ENCODE data around the gene RPS10.

Gene RPS10

DNA sequence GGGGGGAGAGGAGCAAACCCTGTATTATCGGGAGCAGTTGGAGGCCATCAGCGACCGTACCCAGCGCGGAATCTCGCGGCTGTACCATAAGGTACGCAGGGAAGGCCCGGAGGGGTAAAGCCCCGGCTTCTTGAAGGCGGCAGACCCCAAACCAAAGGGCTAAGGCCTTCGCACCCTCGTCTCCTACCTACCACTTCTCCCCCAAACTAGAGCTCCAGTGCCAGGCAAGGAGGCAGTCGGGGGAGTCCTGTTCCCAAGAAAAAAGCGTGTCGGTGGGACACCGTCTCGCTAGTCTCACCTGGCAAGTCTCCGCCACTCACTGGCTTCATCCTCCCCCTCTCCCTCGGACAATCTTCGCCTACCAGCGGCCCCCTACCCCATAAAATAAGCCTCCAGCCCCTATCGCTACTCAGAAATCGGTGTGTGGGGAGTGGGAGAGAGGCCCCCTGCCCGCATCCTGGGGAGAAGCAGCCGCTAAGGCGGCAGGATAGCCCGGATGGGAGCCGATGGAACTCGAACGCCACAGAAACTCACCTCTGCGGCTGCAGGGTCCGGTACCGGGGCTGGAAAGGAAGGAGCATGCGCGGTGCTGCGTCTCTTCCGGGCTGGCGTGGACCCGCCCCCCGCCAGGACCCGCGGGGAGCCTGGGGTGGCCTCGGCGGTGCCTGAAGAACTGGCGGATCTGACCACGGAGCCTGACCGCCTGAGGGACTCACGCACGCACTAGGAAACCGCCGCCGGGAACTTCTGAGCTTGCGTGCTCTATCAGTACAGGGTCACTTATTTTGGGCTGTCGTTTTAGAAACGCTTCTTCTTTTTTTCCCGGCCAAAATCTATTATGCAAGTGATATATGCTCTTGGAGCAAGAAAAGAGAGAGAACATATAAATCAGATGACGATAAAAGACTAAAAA is at the start of gene RPS10:
RPS10 (minus strand) TSS at position 572 of the 913 bp plus-strand sequence. CDS start 848 bp downstream, outside the sequence.
- peak; percentile 94 for DNase-seq

DNA sequence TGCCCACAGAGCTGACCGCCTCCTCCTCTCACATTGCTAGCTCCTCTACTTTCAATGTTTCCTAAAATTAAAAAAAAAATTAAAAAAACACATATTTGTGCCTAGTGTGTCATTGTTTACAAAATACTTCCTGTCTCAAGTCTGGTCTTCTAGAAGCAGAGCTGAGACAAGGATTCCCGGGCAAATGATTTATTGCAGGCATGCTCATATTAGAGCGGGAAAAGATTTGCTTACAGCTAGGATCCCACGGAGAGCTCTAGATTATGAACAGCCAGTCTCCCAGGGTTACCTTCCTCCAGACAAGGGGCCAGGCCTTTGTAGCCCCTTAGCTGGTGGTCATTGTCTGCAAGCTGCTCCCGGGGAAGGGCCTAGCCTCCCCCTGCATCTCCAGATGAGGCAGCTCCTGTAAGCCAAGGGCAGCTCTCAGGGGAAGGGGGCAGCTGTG is 49.4 kb upstream of the RPS10 start:
- DNase-seq: no peak

DNA sequence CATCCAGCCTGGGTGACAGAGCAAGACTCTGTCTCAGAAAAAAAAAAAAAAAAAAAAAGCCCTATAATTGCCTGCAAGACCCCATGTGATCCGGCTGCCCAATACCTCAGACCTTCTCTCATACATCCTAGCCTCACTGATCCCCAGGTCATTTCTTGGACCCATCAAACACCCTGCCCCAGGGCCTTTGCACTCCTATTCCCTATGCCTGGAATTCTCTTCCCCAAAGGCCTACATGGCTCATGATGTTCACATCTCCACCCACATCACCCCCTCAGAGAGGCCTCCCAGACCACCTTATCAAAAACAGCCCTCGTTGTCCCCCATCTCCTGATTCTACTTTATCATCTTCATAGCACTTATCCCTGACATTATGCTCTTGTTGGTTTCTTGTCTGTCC is 48.9 kb upstream of the RPS10 start:
- DNase-seq: no peak

DNA sequence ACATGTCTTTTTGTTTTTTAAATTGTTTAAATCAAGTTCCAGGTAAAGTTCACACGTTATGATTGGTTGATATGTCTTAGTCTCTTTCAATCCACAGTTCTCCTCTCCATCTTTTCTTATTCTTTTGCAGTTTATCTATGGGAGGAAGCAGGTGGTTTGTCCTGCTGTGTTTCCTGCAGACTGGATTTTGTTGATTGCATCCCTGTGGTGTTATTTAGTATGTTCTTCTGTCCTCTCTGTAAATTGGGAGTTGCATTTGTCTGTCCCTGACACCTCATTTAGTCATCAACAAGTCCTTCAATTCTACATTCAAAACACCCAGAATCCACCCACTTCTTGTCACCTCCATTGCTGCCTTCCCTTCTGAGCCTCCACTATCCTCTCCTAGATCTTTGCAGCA is 48.1 kb upstream of the RPS10 start:
- no peak for DNase-seq

DNA sequence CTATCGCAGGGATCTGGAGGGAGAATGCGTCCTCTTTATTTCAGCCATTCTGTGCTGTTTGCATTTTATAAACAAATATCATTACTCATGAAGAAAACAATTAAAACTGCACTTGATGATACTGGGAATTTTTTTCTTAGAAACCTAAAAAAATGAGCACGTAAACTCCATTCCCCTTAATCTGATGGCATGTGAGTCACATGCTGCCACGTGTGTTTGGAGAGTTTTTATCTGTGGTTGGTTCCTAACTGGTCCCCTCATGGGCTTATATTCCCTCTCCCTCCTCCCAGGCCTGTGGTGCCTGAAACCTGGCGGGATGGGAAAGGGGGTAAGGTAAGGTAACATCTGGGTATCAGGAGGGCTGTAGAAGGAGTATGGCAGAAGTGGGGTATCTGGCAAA is 46.6 kb upstream of the RPS10 start:
- DNase-seq: no peak

DNA sequence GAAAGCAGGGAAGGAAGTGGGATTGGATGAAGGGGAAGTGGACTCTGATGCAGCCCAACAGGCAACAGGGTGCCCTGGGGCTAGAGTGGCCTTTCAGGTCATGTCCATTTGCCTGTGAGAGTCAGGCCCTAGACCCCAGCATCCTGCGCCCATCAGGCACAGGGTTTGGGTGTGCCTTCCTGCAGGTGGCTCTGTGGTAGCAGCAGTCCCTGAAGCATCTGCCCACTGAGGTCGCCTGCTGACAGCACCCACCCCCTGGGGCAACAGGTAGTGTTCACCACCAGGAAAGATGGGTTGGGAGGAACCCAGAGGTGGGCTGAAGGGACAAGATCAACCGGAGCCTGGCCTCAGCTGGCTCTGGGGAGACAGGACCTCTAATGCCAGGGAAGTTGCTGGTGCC is 43.6 kb upstream of the RPS10 start:
- no peak for DNase-seq

DNA sequence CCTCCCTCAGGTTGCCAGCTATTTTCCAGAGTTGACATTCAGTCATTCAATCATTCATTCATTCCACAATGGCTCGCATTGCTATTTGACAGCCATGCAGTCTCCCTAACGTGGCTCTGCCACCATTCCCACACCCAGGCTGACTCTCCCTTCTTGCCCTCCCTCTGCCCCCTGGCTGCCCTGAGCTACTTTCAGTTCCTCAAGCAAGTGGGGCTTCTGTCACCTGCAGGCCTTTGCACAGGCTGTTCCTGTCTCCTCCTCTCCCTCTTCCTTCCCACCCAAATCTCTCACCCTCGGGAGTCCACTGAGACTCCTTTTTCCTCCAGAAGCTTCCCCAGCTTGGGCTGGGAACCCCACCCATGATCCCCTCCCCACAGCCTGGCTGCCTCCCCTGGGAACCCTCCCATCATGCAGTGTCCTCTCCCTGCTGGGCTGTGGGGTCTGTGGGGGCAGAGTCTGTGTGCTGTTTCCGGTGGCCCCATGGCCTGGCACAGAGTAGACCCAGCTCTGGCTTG is 42.6 kb upstream of the RPS10 start:
- no peak for DNase-seq

DNA sequence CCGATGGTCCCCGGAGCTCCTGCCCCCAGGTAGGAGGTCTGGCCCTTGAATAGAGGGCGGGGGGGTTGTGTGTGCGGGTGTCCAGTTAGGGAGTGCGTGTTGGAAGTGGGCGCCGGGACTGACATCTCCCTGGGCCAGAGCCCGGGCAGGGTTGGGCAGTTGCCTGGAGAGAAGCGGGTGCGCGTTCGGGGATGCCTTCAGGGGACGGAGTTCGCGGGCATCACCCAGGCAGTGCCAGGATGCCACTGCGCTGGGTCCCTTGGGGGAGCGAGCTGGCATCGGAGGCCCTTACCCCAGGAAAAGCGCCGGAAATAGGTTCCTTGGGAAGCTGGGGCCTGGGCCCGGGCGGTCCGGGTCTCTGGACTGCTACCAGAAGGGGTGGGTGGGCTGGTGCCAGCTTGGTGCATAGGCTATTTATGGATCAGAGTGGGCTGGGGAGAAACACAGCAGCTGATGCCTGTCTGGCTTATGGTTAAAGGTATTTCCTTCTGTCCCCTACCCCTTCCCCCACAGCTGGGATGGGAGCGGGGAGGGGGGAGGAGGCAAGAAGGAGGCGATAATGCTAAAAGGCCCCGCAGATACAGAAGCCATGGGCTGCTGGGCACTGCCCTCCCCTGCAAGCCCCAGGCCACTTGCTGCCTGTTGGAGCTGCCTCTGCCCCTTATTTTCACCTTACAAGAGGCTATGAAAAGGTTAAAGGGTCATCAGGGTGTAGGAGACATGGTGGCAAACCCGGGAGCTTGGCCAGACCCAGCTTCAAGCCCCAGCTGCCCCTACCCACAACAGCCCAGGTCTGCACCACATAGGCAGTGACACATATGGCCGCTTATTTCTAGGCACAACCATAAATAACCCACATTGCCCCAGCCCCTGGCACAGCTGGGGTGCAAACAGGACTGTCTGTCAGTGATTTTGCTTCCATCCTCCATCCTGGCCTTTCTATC is 40.6 kb upstream of the RPS10 start:
- DNase-seq: no peak

DNA sequence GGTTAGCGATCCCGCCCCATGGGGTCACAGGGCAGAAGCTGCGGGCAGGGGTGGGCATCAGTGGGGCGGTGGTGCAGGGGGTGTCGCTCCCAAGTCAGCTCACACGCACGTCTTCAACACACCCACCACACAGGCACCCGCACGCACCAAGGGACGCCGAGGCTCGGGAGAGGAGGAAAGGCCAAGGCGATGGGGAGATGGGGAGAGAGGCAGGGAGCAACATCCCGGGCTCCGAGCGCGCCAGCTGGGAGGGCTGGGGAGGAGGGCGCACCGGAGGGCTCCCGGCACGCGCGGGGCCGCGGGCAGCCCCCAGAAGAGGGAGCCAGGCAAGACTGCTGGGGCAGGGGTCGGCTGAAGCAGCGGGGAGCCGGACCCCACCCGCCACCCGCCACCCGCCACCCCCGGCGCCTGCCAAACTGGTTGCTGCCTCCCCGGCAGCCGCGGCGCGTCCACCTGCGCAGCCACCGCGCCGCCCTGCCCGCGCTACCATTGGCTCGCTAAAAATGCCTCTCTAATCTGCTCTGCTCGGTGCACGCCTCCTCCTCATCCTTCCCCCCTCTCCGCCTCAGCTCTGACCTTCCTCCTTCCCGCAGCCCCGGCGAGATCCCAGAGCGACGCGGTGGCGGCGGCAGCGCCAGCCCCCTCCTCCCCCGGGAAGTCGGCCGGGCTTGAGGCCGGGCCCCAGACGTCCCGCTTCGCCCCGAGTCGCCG is 39.8 kb upstream of the RPS10 start, which contains the start of gene PACSIN1:
PACSIN1 (plus strand) TSS at position 546 of the 711 bp plus-strand sequence. CDS start 60,230 bp downstream, outside the sequence.
- peak; percentile 7 for DNase-seq

DNA sequence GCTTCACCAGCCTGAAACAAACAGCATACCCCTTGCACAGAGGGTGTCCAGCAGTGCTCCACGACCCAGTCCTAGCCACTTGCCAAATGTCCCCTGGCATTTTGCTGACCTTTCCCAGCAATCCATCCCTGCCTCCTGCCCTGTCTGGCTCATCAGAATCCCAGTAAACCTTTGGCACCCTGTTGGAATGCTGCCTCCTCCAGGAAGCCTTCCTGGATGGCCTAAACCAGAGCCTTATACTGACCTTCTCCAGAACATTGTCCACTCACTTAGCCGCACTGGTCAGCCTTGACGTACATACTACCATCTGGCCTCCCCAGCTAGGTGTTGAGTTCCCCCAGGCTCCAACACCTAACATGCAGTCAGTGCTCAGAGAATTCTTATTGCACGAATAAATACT is 38.0 kb upstream of the RPS10 start:
- no peak for DNase-seq

DNA sequence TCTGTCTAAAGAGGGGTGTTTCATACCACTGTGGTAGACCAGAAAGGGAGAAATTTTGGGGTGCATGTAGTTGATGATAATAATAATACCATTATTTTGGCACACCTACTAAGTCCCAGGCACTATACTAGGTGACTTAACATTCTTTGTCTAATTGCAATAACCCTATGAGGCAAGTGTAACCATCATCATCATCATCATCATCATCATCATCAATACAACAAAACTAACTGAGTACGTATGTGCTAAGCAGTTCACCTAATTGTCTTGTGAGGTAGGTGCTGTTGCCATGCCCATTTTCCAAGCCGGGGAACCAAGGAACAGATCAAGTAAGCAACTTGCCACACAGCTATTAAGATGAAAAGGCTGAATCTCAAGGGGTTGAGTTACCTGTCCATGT is 37.4 kb upstream of the RPS10 start:
- DNase-seq: no peak

DNA sequence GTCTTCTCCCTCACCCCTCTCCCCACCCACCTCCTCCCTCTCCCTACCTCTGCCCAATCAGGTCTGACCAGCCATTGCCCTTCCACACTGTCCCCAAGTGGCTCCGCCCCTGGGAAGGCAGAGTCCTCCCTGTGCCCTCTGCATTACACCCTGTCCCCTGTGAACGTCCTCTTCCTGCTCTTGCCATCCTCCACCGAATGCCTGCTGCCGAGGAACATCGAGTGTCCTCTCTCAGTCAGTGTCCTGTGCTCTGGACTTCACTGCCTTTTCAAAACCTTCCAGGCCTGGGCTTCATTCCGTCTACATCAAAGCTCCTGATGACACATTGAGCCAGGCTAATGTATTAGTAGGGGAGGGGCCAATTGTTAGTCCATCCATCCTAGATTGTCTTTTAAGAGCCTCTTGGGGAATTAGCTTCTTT is 36.7 kb upstream of the RPS10 start:
- DNase-seq: no peak

DNA sequence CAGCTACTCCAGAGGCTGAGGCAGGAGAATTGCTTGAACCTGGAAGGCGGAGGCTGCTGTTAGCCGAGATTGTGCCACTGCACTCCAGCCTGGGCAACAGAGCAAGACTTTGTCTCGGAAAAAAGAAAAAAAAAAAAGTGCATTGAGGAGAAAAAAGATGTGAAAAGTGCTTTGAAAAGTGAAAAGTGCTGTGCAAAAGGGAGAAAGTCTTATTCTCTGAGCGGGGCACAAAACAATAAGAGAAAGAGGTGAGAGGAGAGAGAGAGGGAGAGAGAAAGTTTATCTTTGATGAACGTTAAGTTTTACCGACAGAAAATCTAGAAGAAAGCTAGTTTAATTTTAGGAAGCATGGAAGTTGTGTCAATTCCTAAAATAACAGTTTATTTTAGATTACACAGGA is 36.1 kb upstream of the RPS10 start:
- DNase-seq: no peak

DNA sequence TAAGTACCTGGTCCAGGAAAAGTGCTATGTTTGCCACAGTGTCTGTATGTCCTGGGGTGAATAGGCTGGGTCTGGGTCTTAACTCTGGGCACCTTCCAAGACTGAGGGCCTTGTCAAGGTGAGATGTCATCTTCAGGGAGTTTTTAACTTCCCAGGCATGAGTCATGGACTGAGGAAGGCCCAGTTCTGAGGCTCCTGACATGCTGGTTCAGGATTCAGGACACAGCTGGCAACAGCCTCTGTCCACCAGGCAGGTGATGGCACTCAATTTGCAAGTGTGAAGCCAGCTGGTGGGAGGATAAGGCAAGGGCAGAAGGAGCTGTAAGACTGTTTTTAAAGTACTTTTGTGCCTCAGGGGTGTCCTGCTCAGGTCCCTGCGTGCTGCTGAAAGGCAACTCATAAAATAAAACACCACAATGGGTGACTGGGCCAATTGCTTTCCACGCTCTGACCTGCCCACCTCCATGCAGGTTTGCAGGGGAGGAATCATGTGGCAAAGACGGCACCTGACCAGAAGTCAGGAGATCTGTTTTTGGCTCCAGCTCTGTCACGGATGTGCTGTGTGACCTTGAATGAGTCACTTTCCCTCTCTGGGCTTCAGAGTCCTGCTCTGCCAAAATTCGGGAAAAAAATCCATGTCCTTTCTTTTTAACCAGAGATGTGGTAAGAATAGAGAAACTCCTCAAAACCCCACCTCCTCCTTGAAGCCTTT is 35.1 kb upstream of the RPS10 start:
- no peak for DNase-seq

DNA sequence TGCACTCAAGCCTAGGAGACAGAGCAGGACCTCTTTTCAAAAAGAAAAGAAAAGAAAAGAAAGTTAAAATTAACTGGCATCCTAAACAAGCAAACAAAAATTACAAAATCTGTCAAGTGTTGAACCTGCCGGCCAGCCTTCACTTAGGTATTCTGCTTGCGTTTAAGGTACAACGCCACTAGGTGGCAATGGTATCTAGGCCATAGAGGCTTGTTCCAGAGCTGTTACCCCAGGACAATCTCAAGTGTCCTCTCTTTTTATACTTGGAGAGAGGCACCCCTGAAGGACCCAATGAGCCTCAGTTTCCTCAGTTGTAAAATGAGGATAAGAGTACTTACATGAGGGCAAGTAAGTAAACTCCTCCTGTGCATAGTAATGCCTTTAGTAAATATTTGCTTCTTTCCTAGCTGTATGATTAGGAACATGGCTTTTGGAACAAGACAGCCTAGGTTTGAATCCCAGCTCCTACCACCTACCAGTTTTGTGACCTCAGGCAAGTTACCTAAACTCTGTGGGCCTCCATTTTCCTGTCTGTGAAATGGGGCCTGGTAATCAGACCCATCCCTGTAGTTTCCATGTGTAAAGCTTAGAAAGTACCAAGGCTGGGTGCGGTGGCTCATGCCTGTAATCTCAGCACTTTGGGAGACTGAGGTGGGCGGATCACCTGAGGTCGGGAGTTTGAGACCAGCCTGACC is 34.2 kb upstream of the RPS10 start:
- DNase-seq: peak; percentile 18

DNA sequence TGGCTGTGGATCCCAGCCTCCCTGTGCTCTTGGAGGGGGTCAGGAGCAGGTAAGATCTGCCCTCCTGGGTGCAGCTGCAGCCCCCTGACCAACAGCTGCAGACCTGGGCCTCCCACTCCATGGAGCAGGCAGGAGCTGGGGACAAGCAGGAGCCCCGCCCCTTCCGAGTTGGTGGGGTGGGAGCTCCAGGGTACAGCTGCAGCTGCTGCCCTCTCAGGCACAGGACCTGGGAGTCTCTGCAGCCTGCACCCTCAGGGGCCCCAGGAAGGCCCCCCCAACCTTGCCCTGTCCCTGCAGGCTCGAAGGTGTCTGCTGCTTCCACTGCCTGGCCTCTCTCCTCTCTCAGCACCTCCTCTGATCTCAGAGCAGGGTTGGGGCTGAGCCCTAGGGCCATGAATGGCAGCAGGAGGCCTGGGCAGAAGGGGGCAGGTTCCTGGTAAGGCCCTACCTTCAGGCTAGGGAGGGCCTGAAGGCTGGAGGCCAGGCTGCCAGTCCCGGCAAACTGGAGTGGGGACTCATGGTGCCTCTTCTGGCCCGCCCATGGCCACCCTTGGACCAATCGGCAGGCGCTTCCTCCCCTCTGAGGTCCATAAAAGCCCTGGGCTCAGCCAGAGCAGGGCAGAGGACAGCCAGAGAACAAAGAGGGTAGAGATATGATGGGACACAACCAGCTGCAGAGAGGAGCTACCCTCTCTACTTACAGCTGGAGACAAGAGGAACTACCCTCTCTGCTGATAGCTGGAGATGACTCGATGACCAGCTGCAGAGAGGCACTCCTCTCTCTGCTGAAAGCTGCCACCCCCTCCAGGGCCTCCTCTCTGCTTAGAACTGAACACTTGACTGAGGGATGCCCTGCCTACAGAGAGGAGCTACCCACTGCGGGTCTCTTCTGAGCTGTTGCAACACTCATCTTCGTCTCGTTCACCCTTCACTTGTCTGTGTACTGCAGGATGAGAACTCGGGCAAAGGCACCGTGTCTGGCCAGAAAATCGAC is 32.2 kb upstream of the RPS10 start:
- no peak for DNase-seq

DNA sequence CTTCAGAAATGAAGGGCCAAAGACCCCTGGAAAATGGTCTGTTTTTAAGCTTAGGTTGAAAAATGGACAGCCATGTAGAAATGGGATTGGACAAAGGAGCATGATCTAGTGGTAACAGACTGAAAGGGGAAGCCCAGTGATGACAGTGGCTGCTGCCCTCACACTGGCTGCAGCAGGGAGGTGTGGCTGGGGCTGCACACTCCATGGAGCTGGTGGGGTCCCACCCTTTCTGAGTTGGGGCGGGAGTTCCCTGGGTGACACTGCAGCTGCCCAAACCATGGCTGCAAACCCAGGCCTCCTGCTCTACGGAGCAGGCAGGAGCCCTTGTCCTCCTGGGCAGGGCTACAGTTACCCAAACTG is 31.5 kb upstream of the RPS10 start:
- no peak for DNase-seq

DNA sequence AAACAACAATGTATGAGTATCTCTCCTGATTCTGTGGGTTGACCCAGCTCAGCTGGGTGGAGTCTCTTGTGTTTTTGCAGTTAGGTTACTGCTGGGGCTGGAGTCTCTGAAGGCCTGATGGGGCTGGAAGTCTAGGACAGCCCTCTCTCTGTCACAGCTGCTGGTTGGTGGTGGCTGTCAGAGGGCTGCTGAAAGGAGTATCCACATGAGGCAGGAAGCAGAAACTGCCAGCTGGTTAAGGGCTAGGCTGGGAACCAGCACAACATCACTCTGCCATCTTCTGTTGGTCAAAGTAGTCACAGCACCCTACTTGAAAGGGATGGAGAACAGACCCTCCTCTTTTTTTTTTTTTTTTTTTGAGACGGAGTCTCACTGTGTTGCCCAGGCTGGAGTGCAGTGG is 30.0 kb upstream of the RPS10 start:
- DNase-seq: no peak

DNA sequence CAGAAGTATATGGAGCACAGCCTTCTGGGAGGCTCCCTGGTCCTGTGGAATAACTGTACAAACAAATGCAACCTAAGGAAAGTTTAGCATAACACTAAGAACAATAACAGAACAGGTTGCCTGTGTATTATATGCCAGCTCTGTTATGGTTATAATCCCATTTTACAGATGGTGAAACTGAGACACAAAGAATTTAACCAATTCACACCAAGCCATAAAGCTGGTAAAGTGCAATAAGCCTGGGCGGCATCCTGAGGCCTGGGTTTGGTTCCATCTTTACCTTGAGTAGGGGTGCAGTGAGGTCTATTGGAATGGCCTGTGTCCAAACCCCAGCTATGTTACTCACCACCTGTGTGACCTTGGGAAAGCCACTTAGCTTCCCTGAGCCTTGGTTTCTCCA is 25.3 kb upstream of the RPS10 start:
- no peak for DNase-seq

DNA sequence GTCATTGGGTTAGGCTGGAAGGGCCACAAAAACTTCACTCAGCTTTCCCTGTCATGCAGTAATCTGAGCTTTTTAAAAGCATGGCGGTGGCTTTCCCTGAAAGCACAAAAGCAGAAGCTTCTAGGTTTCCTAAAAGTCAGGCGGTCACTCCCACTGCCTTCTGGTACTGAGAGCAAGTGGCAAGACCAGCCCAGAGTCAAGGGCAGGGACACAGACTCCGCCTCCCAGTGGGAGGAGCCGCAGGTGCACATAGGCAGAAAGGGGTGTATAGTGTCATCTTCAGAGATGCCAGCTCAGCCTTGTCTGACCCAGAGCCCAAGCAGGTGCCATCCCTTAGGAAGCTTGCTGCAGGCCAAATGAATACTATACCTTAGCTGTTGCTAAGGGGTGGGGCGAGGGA is 22.0 kb upstream of the RPS10 start:
- no peak for DNase-seq

All from stimulated activated CD4-positive, alpha-beta T cell treated with anti-CD3 and anti-CD28 coated beads, Interleukin-12 subunit alpha, Interleukin-12 subunit beta, amount 100 ng/mL, for 4 hours (primary cell).